ENCODE data around the gene SIM1.

- TF ChIP-seq TAF1 (IDR thresholded peaks at IDR 0.05; ENCODE audit: borderline replicate concordance, low read depth, low read length): no peak
- TF ChIP-seq POLR2AphosphoS5 (IDR thresholded peaks at IDR 0.05; ENCODE audit: low read depth, low read length): no peak
These were observed 47.7 kb downstream of the SIM1 start for GRCh38 chr6:100417036-100417435.
